ENCODE results near the gene CHODL.

The CHODL gene

DNA sequence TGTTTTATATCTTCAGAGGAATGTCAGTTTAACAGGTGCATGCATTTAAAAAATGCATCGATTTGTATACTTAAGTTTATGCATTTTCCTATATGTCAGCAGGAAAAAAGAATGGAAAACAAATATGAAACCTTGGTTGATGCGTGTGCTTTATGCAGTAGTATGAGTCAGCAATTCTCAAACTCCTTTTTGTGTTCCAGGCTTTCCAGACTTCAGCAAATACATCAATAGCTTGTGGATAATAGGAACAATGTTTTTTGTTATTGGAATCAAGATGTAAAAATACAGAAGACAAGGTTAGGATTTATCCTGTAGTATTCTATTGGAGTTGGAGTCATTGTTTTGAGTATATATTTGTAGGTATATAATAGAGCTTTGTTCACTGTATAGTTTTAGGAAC is 45.2 kb downstream of the CHODL start:
- no peak for DNase-seq (ENCODE audit: low read depth)

DNA sequence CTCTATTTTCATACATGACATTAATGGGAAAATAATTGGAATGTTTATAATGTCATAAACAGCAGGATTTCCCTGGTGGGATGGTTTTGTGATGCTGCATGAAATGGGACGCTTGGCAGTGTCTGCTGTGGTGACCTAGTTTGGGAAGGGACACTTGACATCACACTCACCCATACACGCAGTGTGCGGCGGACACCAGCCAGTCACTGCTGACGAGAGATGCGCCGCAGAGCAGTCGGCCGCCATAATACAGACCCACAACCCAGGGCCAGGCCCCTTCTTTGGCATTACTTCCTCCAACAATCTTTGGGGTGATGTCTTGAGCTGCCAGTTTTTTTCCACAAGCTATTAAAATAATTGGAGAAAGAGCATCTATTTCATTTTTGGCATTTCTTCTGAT is 49.5 kb downstream of the CHODL start:
- DNase-seq (ENCODE audit: low read depth): no peak

DNA sequence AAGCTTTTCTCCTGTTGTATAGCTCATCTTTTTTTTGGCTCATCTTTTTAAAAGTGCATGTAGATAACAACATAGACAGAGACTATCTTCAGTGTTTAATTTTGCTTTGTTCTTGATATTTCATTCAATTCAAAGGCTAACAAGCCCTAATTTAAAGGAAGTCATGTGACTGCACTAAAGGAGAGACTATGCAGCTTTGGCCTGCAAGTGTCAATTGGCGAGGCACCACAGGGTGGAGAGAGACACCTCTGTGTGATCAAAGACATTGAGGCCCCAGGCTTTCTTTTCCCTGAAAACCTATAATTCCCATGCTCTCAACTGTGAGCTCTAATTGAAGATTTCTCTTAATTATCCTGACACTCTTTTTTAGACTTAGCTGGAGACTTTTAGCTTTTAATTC is 53.6 kb downstream of the CHODL start:
- no peak for DNase-seq (ENCODE audit: low read depth)

Data from stimulated activated CD4-positive, alpha-beta T cell treated with anti-CD3 and anti-CD28 coated beads, Interleukin-2, amount 100 ng/mL, for 4 hours (primary cell).